ENCODE measurements around the gene NUP62.

GRCh38 chr19:49887037-49887664 is 42.2 kb downstream of the NUP62 start:
- TF ChIP-seq POLR2A (IDR thresholded peaks at IDR 0.05; ENCODE audit: low read depth, low read length) (peak; percentile 23; the same call in 1 of the 2 replicates), POLR2AphosphoS5 (IDR thresholded peaks at IDR 0.05; ENCODE audit: low read depth, low read length) (peak; percentile 34; the same call in 1 of the 2 replicates), TAF1 (IDR thresholded peaks at IDR 0.05; ENCODE audit: borderline replicate concordance, low read depth, low read length) (no peak)
